ENCODE measurements around the gene CYP24A1. TPM values are rescaled to one million over a fixed set of nuclear protein-coding genes. Genes with fewer than 3 reads are reported as not detected.
A peak's percentile ranks its signal among the peaks of the same experiment; 100 is the strongest.

CYP24A1 gene
- total and polyA plus RNA-seq, 2 of the 8 experiments (the other 6 are each of a cell fraction or from before 2014, with no cell fraction given): not detected

DNA sequence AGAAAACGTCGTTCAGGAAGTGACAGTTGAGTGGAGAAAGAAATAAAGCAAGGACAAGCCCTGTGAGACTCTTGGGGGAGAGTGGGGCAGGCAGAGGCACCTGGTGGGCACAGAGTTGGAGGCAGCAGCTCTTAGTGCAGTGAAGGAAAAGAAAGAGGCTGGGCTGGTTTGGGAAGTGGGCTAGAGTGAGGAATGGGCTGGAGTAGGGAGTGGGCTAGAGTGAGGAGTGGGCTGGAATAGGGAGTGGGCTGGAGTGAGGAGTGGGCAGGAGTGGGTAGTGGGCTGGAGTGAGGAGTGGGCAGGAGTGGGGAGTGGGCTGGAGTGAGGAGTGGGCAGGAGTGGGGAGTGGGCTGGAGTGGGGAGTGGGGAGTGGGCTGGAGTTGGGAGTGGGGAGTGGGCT, 59.7 kb downstream of the CYP24A1 start:
- Histone ChIP-seq H3K79me1 (ENCODE audit: low read depth, low read length) (no peaks in the 10 kb centered on the region), H3K4me1 (replicated peaks in 1 of 4; ENCODE audit: control insufficient read depth in 3 of 4, insufficient read depth in 4 of 4, low read length in 3 of 4) (no peaks in the 10 kb centered on the region), H3K23me2 (ENCODE audit: low read depth, low read length) (no peaks in the 10 kb centered on the region; the same call in 1 of the 2 replicates), H4K5ac (ENCODE audit: insufficient read length, low read depth, low read length) (no peak overlapping the region), H2BK12ac (ENCODE audit: low read depth, low read length) (no peak overlapping the region), H3K79me2 (ENCODE audit: control insufficient read depth in 1 of 2, insufficient read depth in 2 of 2, low read length in 2 of 2) (no peaks in the 10 kb centered on the region), H3K9ac (replicated peaks in 1 of 4; ENCODE audit: extremely low read depth in 1 of 4, low read depth in 3 of 4, low read length in 3 of 4) (no peak overlapping the region), H3K9me3 (ENCODE audit: insufficient read depth in 2 of 2, low read depth in 1 of 2, low read length in 1 of 2) (no peaks in the 10 kb centered on the region), H3K4me3 (ENCODE audit: extremely low read depth in 1 of 4, insufficient read depth in 2 of 4, low read depth in 3 of 4, low read length in 4 of 4) (no peak overlapping the region), H2BK20ac (ENCODE audit: low read length) (no peak overlapping the region), H4K8ac (ENCODE audit: extremely low read depth, insufficient read depth, low read length) (peak overlapping the region; percentile 28; the same call in 1 of the 2 replicates), H2AK5ac (ENCODE audit: low read depth, low read length) (no peak overlapping the region), H3K18ac (ENCODE audit: extremely low read depth, low read length) (no peak overlapping the region), H3K56ac (replicated peaks; ENCODE audit: insufficient read length, low read depth, low read length) (no peak overlapping the region), H2BK15ac (ENCODE audit: low read length) (no peak overlapping the region), H2AFZ (ENCODE audit: low read length) (no peak overlapping the region), H3K4me2 (ENCODE audit: insufficient read depth in 1 of 2, low read depth in 2 of 2, low read length in 2 of 2) (no peak overlapping the region), H2BK5ac (ENCODE audit: low read depth, low read length) (no peak overlapping the region), H2BK120ac (replicated peaks; ENCODE audit: low read depth, low read length) (no peak overlapping the region), H3K27me3 (replicated peaks in 1 of 4; ENCODE audit: control insufficient read depth in 3 of 4, extremely low read depth in 1 of 4, insufficient read depth in 3 of 4, low read length in 3 of 4) (no peaks in the 10 kb centered on the region), H4K91ac (replicated peaks; ENCODE audit: insufficient read length, low read length) (no peak overlapping the region), H4K20me1 (replicated peaks in 1 of 2; ENCODE audit: control insufficient read depth in 1 of 2, insufficient read depth in 2 of 2, low read length in 2 of 2) (no peaks in the 10 kb centered on the region), H3K27ac (ENCODE audit: low read depth, low read length) (no peak overlapping the region), H3K36me3 (ENCODE audit: control insufficient read depth in 2 of 4, insufficient read depth in 4 of 4, low read length in 3 of 4) (no peaks in the 10 kb centered on the region), H3K14ac (ENCODE audit: insufficient read length) (no peak overlapping the region), H3K4ac (replicated peaks; ENCODE audit: insufficient read length, low read depth, low read length) (no peak overlapping the region), H3K23ac (ENCODE audit: insufficient read length) (no peak overlapping the region)
- FAIRE-seq (no peak), DNase-seq (ENCODE audit: low read depth in 1 of 2, low spot score in 2 of 2) (no peak)
- 91% methylated on average over 2 of the region's 2 CpGs; no CpG with 5 or more reads in 1 of the 2 experiments for WGBS, 2 experiments (ENCODE audit: extremely low coverage in 1 of 2, insufficient coverage in 1 of 2, insufficient read length in 1 of 2, insufficient replicate concordance in 2 of 2, low coverage in 1 of 2, low lambda C conversion rate in 2 of 2, missing lambda C conversion rate in 1 of 2)
- CTCF ChIA-PET (ENCODE audit: partially characterized antibody): interaction anchor here (4.9 kb wide), 1 partner anchor 11 kb away, joined by 30 read pairs; no protein-coding TSS in a partner anchor
- POLR2A ChIA-PET (ENCODE audit: partially characterized antibody): no interaction called here
- TF ChIP-seq KDM1A (IDR thresholded peaks at IDR 0.05; ENCODE audit: borderline replicate concordance, low read length) (no peak), ASH2L (IDR thresholded peaks at IDR 0.05; ENCODE audit: low read length) (no peak), HDAC6 (IDR thresholded peaks at IDR 0.05; ENCODE audit: low read depth, low read length) (no peak)
- TF ChIP-seq, protein P1, sequence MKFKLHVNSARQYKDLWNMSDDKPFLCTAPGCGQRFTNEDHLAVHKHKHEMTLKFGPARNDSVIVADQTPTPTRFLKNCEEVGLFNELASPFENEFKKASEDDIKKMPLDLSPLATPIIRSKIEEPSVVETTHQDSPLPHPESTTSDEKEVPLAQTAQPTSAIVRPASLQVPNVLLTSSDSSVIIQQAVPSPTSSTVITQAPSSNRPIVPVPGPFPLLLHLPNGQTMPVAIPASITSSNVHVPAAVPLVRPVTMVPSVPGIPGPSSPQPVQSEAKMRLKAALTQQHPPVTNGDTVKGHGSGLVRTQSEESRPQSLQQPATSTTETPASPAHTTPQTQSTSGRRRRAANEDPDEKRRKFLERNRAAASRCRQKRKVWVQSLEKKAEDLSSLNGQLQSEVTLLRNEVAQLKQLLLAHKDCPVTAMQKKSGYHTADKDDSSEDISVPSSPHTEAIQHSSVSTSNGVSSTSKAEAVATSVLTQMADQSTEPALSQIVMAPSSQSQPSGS (IDR thresholded peaks at IDR 0.05; ENCODE audit: low read length): no peak
- TF ChIP-seq, protein P2, sequence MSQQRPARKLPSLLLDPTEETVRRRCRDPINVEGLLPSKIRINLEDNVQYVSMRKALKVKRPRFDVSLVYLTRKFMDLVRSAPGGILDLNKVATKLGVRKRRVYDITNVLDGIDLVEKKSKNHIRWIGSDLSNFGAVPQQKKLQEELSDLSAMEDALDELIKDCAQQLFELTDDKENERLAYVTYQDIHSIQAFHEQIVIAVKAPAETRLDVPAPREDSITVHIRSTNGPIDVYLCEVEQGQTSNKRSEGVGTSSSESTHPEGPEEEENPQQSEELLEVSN (IDR thresholded peaks at IDR 0.05): no peak
